Thyroid gland (tissue), 4 donors: Measurements from ENCODE around the gene CDC25B. TPM values are rescaled to one million over a fixed set of nuclear protein-coding genes. Genes with fewer than 3 reads are reported as not detected.

Experiments used
- DNase-seq, 2 donors: peaks; one replicate each; pipeline ENCODE4 v3.0.0-alpha.2; 2019
- H3K27ac ChIP-seq, 3 donors: fragments of 200-600 bp; sonication (generic); 1 replicate in 2 of 3; 2 replicates in 1 of 3; pipeline ENCODE4 v1.5.1; 2016 to 2019; ENCODE audit warnings: mild to moderate bottlenecking in 1 of 3, moderate library complexity in 1 of 3
- H3K27me3 ChIP-seq: fragments of 200-600 bp; sonication (generic); one replicate; pipeline ENCODE4 v1.5.1; 2019
- H3K36me3 ChIP-seq, 2 donors: fragments of 200-600 bp; sonication (generic); one replicate each; pipeline ENCODE4 v1.5.1; 2016 to 2019
- H3K4me1 ChIP-seq, 2 donors: fragments of 200-600 bp; sonication (generic); one replicate each; pipeline ENCODE4 v1.5.1; 2017 to 2019
- H3K4me3 ChIP-seq, 3 donors: fragments of 200-600 bp; sonication (generic); replicated peaks in 1 of 3; 1 replicate in 2 of 3; 2 replicates in 1 of 3; pipeline ENCODE4 v1.5.1; 2016; ENCODE audit warnings: mild to moderate bottlenecking in 1 of 3
- H3K9me3 ChIP-seq: fragments of 200-600 bp; sonication (generic); one replicate; pipeline ENCODE4 v1.5.1; 2017
- CTCF ChIP-seq, 6 experiments: fragments of 200-600 bp in 3 of 6; fragments of 450-650 bp in 3 of 6; sonication (generic) in 3 of 6; IDR thresholded peaks; one replicate each; pipeline ENCODE4 v1.5.1; 2016 to 2019; ENCODE audit warnings: antibody characterized with exemption in 6 of 6, mild to moderate bottlenecking in 2 of 6, inconsistent platforms in 1 of 6, moderate library complexity in 1 of 6
- POLR2A ChIP-seq, 2 donors: fragments of 450-650 bp; IDR thresholded peaks; one replicate each; pipeline ENCODE4 v1.6.1; 2017; ENCODE audit warnings: antibody characterized with exemption in 2 of 2, mild to moderate bottlenecking in 2 of 2, moderate library complexity in 1 of 2
- WGBS, 2 donors: methylation state at CpG; one replicate each; pipeline ENCODE4 v1.1.5; 2017; 5-methylcytosine and 5-hydroxymethylcytosine counted together
- intact Hi-C: fragments of 100-400 bp; cut with DNase I; formaldehyde crosslinking; loops from one replicate; pipeline ENCODE4 v1.15.1; 2023
- total RNA-seq, 4 donors: library from RNA; depleted of rRNA; stranded (reverse); fragments of >200 nt; gene quantifications; one replicate each; pipeline ENCODE4 v1.2.3, GENCODE V29; 2016

The CDC25B gene
- total RNA-seq, 4 donors from 2014 or later, result 23.7 to 43.9 (median 27.8) TPM

- Histone ChIP-seq H3K9me3 (no peaks in the 10 kb centered on the region), H3K27ac (no peak overlapping the region), H3K4me3 (no peak overlapping the region), H3K27me3 (no peaks in the 10 kb centered on the region), H3K4me1 (peaks cover 10 to 21% of the 10 kb centered on the region in 2 donors), H3K36me3 (no peaks in the 10 kb centered on the region)
- intact Hi-C loops, result no loop called here
- no peak for DNase-seq
- WGBS, 2 donors, result 86 to 90% methylated on average over 5 to 8 of the region's 8 CpGs
- TF ChIP-seq CTCF (IDR thresholded peaks at IDR 0.05) (no peak), POLR2A (IDR thresholded peaks at IDR 0.05) (no peak)
These were observed 32.2 kb upstream of the CDC25B start for GRCh38 chr20:3763671-3764601.

GRCh38 chr20:3764659-3765058 is 31.5 kb upstream of the CDC25B start:
- Histone ChIP-seq H3K27me3 (no peaks in the 10 kb centered on the region), H3K9me3 (no peaks in the 10 kb centered on the region), H3K4me3 (no peak overlapping the region), H3K27ac (no peak overlapping the region), H3K4me1 (peaks cover 10 to 26% of the 10 kb centered on the region in 2 donors), H3K36me3 (no peaks in the 10 kb centered on the region)
- TF ChIP-seq POLR2A (IDR thresholded peaks at IDR 0.05) (no peak), CTCF (IDR thresholded peaks at IDR 0.05) (no peak)
- 93 to 98% methylated on average over 3 of the region's 3 CpGs for WGBS, 2 donors
- no peak for DNase-seq
- intact Hi-C loops, result no loop called here

- Histone ChIP-seq H3K4me3 (no peak overlapping the region), H3K27ac (no peak overlapping the region), H3K36me3 (no peaks in the 10 kb centered on the region), H3K27me3 (no peaks in the 10 kb centered on the region), H3K4me1 (peaks cover 10 to 26% of the 10 kb centered on the region in 2 donors), H3K9me3 (no peaks in the 10 kb centered on the region)
- 50 to 60% methylated on average over 1 of the region's 3 CpGs for WGBS, 2 donors
- TF ChIP-seq CTCF (IDR thresholded peaks at IDR 0.05), result no peak
- TF ChIP-seq POLR2A (IDR thresholded peaks at IDR 0.05), result no peak
- DNase-seq, result no peak
- intact Hi-C loops, result no loop called here
These were observed 30.8 kb upstream of the CDC25B start for GRCh38 chr20:3765171-3765882.

- no peaks in the 10 kb centered on the region for H3K9me3 ChIP-seq
- 36 to 37% methylated on average over 3 to 9 of the region's 9 CpGs for WGBS, 2 donors
- H3K27ac ChIP-seq, result peak overlapping the region in 1 of 3 donors; percentile 16
- no peaks in the 10 kb centered on the region for H3K36me3 ChIP-seq
- intact Hi-C loops, result no loop called here
- H3K27me3 ChIP-seq, result no peaks in the 10 kb centered on the region
- no peak for DNase-seq
- no peak for TF ChIP-seq POLR2A (IDR thresholded peaks at IDR 0.05)
- TF ChIP-seq CTCF (IDR thresholded peaks at IDR 0.05), result no peak
- peak overlapping the region in 1 of 3 donors; percentile 71 for H3K4me3 ChIP-seq
- H3K4me1 ChIP-seq, result peaks cover 10 to 26% of the 10 kb centered on the region in 2 donors
These were observed 29.5 kb upstream of the CDC25B start for GRCh38 chr20:3766422-3767109.
